ENCODE measurements around the gene SMARCC2. TPM values are rescaled to one million over a fixed set of nuclear protein-coding genes. Genes with fewer than 3 reads are reported as not detected.
A peak's percentile ranks its signal among the peaks of the same experiment; 100 is the strongest.

The SMARCC2 gene
- total RNA-seq, 2 donors from 2014 or later = 46.2 to 50.8 TPM

DNA sequence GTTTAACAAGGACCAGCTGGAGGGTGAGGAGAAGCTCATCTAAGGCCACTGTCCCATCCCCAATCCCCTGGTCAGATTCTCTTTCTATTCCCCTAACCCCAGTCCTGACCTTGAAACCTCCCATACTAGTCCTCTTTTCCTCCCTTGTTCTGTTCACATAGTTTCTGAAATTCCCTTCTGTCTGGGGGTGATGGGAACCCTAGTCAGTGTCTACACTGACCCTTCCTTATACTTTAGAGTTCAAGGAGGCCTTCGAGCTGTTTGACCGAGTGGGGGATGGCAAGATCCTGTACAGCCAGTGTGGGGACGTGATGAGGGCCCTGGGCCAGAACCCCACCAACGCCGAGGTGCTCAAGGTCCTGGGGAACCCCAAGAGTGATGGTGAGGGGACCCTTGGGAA is 34.5 kb downstream of the SMARCC2 start:
- no peak overlapping the region for H3K27ac ChIP-seq
- H3K4me1 ChIP-seq = peaks cover 33% of the 10 kb centered on the region
- WGBS, 2 donors = 80 to 85% methylated on average over 5 of the region's 5 CpGs
- no peaks in the 10 kb centered on the region for H3K27me3 ChIP-seq
- intact Hi-C loops (cut with DNase I) = no loop called here
- ATAC-seq (no peak), DNase-seq (no peak)
- no peaks in the 10 kb centered on the region for H3K9me3 ChIP-seq
- TF ChIP-seq, protein P1, sequence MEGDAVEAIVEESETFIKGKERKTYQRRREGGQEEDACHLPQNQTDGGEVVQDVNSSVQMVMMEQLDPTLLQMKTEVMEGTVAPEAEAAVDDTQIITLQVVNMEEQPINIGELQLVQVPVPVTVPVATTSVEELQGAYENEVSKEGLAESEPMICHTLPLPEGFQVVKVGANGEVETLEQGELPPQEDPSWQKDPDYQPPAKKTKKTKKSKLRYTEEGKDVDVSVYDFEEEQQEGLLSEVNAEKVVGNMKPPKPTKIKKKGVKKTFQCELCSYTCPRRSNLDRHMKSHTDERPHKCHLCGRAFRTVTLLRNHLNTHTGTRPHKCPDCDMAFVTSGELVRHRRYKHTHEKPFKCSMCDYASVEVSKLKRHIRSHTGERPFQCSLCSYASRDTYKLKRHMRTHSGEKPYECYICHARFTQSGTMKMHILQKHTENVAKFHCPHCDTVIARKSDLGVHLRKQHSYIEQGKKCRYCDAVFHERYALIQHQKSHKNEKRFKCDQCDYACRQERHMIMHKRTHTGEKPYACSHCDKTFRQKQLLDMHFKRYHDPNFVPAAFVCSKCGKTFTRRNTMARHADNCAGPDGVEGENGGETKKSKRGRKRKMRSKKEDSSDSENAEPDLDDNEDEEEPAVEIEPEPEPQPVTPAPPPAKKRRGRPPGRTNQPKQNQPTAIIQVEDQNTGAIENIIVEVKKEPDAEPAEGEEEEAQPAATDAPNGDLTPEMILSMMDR (IDR thresholded peaks at IDR 0.05) = no peak
- no peak for TF ChIP-seq POLR2A (IDR thresholded peaks at IDR 0.05)
- no peaks in the 10 kb centered on the region for H3K36me3 ChIP-seq (replicated peaks in 1 of 2; ENCODE audit: insufficient read depth in 1 of 2, low read depth in 2 of 2)
- H3K4me3 ChIP-seq = no peak overlapping the region

- no peak for DNase-seq
These were observed 35.0 kb downstream of the SMARCC2 start for GRCh38 chr12:56154246-56154771.

GRCh38 chr12:56153678-56154065 is 35.6 kb downstream of the SMARCC2 start:
- TF ChIP-seq, protein P1 (IDR thresholded peaks at IDR 0.05) = no peak
- TF ChIP-seq POLR2A (IDR thresholded peaks at IDR 0.05) = no peak
- no peak overlapping the region for H3K27ac ChIP-seq
- 63 to 85% methylated on average over 5 of the region's 5 CpGs for WGBS, 2 donors
- no peaks in the 10 kb centered on the region for H3K9me3 ChIP-seq
- DNase-seq (no peak), ATAC-seq (no peak)
- intact Hi-C loops (cut with DNase I) = no loop called here
- no peaks in the 10 kb centered on the region for H3K27me3 ChIP-seq
- peaks cover 27% of the 10 kb centered on the region for H3K4me1 ChIP-seq
- no peak overlapping the region for H3K4me3 ChIP-seq
- no peaks in the 10 kb centered on the region for H3K36me3 ChIP-seq (replicated peaks in 1 of 2; ENCODE audit: insufficient read depth in 1 of 2, low read depth in 2 of 2)

More at GRCh38 chr12:56154246-56154771, 35.0 kb downstream of the SMARCC2 start:
- ATAC-seq = no peak
- Histone ChIP-seq H3K27me3 (no peaks in the 10 kb centered on the region), H3K36me3 (replicated peaks in 1 of 2; ENCODE audit: insufficient read depth in 1 of 2, low read depth in 2 of 2) (no peaks in the 10 kb centered on the region), H3K9me3 (no peaks in the 10 kb centered on the region), H3K4me1 (peaks cover 28% of the 10 kb centered on the region), H3K4me3 (no peak overlapping the region), H3K27ac (no peak overlapping the region)
- WGBS, 2 donors = 91 to 92% methylated on average over 1 of the region's 1 CpG
- TF ChIP-seq POLR2A (IDR thresholded peaks at IDR 0.05) = no peak
- TF ChIP-seq, protein P1 (IDR thresholded peaks at IDR 0.05) = no peak
- intact Hi-C loops (cut with DNase I) = no loop called here

GRCh38 chr12:56152756-56153677 is 36.3 kb downstream of the SMARCC2 start:
- Histone ChIP-seq H3K9me3 (no peaks in the 10 kb centered on the region), H3K4me3 (peak overlapping the region; percentile 29 to 64), H3K36me3 (replicated peaks in 1 of 2; ENCODE audit: insufficient read depth in 1 of 2, low read depth in 2 of 2) (no peaks in the 10 kb centered on the region), H3K27me3 (no peaks in the 10 kb centered on the region), H3K4me1 (peaks cover 27% of the 10 kb centered on the region), H3K27ac (peak overlapping the region; percentile 89 to 97 (median 92))
- DNase-seq = no peak
- intact Hi-C loops (cut with DNase I) = no loop called here
- 12 to 21% methylated on average over 7 to 8 of the region's 8 CpGs for WGBS, 2 donors
- no peak for ATAC-seq
- no peak for TF ChIP-seq POLR2A (IDR thresholded peaks at IDR 0.05)
- TF ChIP-seq, protein P1 (IDR thresholded peaks at IDR 0.05) = no peak

All from body of pancreas (tissue), 4 donors.